MCF 10A (cell line): ENCODE measurements around the gene ANO1. TPM values are rescaled to one million over a fixed set of nuclear protein-coding genes. Genes with fewer than 3 reads are reported as not detected.

ENCODE experiments used
- BruUV-seq: library from RNA; stranded (reverse); fragments of 400-500 nt; replicated peaks from 2 replicates; lab custom pipeline; 2021; lab: Mats Ljungman, UMichigan
- CTCF ChIA-PET: fragments of 300-600 bp; sonication (Branson Sonifier 250); formaldehyde crosslinking; extraction: SDS; loops from one replicate; lab custom pipeline; 2021; ENCODE audit warnings: antibody characterized with exemption, inconsistent platforms; lab: Yijun Ruan, JAX
- POLR2A ChIA-PET: fragments of 300-600, 350-650 bp; sonication (Branson Sonifier 250); formaldehyde crosslinking; extraction: SDS; loops from one replicate; lab custom pipeline; 2020; ENCODE audit warnings: antibody characterized with exemption, inconsistent platforms; lab: Yijun Ruan, JAX
- DNase-seq: peaks from one replicate; pipeline ENCODE4 v3.0.0-alpha.2; 2018; ENCODE audit not compliant: unreplicated experiment
- H3K27ac Mint-ChIP-seq: one replicate; pipeline ENCODE4 v1.8.0; 2022; ENCODE audit warnings: mild to moderate bottlenecking, low read depth, mixed read lengths; ENCODE audit not compliant: unreplicated experiment
- H3K27me3 Mint-ChIP-seq: one replicate; pipeline ENCODE4 v1.8.0; 2022; ENCODE audit warnings: mixed read lengths; ENCODE audit not compliant: insufficient read depth, unreplicated experiment
- H3K36me3 Mint-ChIP-seq: one replicate; pipeline ENCODE4 v1.8.0; 2022; ENCODE audit warnings: mild to moderate bottlenecking, moderate library complexity, mixed read lengths; ENCODE audit not compliant: insufficient read depth, unreplicated experiment
- H3K4me1 Mint-ChIP-seq: one replicate; pipeline ENCODE4 v1.8.0; 2022; ENCODE audit warnings: mixed read lengths; ENCODE audit not compliant: insufficient read depth, unreplicated experiment
- H3K4me3 Mint-ChIP-seq: one replicate; pipeline ENCODE4 v1.8.0; 2022; ENCODE audit warnings: mild to moderate bottlenecking, moderate library complexity, mixed read lengths; ENCODE audit not compliant: unreplicated experiment
- H3K9me3 Mint-ChIP-seq: one replicate; pipeline ENCODE4 v1.8.0; 2022; ENCODE audit warnings: mixed read lengths; ENCODE audit not compliant: unreplicated experiment
- intact Hi-C: fragments of 100-400 bp; cut with micrococcal nuclease; formaldehyde crosslinking; loops from 2 replicates; pipeline ENCODE4 v1.14.1; 2022
- total RNA-seq: library from RNA; stranded (reverse); gene quantifications from 2 replicates; pipeline ENCODE4 v1.2.3, GENCODE V29; 2022
- TF ChIP-seq, protein P1 (sequence below): fragments of 200-600 bp; IDR thresholded peaks from one replicate; pipeline ENCODE4 v1.8.0; 2022; ENCODE audit warnings: antibody characterized with exemption, mild to moderate bottlenecking; ENCODE audit not compliant: unreplicated experiment

ANO1 gene
- total RNA-seq, 1 experiment from 2014 or later: not detected

- intact Hi-C loops: no loop called here
- ChIA-PET CTCF (interaction anchor here (0.7 to 1.2 kb wide), 2 partner anchors 229 to 271 kb away, joined by 4 read pairs; no protein-coding TSS in a partner anchor), POLR2A (no interaction called here)
- Mint-ChIP-seq H3K9me3 (no peaks in the 10 kb centered on the region), H3K4me3 (no peak overlapping the region), H3K27ac (no peak overlapping the region), H3K4me1 (no peaks in the 10 kb centered on the region), H3K36me3 (no peaks in the 10 kb centered on the region), H3K27me3 (no peaks in the 10 kb centered on the region)
- BruUV-seq: no TSS peak
- DNase-seq: no peak
- TF ChIP-seq, protein P1, sequence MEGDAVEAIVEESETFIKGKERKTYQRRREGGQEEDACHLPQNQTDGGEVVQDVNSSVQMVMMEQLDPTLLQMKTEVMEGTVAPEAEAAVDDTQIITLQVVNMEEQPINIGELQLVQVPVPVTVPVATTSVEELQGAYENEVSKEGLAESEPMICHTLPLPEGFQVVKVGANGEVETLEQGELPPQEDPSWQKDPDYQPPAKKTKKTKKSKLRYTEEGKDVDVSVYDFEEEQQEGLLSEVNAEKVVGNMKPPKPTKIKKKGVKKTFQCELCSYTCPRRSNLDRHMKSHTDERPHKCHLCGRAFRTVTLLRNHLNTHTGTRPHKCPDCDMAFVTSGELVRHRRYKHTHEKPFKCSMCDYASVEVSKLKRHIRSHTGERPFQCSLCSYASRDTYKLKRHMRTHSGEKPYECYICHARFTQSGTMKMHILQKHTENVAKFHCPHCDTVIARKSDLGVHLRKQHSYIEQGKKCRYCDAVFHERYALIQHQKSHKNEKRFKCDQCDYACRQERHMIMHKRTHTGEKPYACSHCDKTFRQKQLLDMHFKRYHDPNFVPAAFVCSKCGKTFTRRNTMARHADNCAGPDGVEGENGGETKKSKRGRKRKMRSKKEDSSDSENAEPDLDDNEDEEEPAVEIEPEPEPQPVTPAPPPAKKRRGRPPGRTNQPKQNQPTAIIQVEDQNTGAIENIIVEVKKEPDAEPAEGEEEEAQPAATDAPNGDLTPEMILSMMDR: no peak
Observed at GRCh38 chr11:70183032-70183431, 104.9 kb downstream of the ANO1 start.

GRCh38 chr11:70183483-70184176 is 105.5 kb downstream of the ANO1 start:
- no peak overlapping the region for H3K27ac Mint-ChIP-seq
- DNase-seq: no peak
- ChIA-PET POLR2A (no interaction called here), CTCF (interaction anchor here (0.7 to 1.3 kb wide), 3 partner anchors 230 to 271 kb away, joined by 4 to 7 read pairs (median 4); no protein-coding TSS in a partner anchor)
- no peaks in the 10 kb centered on the region for H3K36me3 Mint-ChIP-seq
- H3K4me3 Mint-ChIP-seq: no peak overlapping the region
- no peaks in the 10 kb centered on the region for H3K4me1 Mint-ChIP-seq
- BruUV-seq: no TSS peak
- H3K9me3 Mint-ChIP-seq: no peaks in the 10 kb centered on the region
- TF ChIP-seq, protein P1: no peak
- intact Hi-C loops: no loop called here
- no peaks in the 10 kb centered on the region for H3K27me3 Mint-ChIP-seq

DNA sequence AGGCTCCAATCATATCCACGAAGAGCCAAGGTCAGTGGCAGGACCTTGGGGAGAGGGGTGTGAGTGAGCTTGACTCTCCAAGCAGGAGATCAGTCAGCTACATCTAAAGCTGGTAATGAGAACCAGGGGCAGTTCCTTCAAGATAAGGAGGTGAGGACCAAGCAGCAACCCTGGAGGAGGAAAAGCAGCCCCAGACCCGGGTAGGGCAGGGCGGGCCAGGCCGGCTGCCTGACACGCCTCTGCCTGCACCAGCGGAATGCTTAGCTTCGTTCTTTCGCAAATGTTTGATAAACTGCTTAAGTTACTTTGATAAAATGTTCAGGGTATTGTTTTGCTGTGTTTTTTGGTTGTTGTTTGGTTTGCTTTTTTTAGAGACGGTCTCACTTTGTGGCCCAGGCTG is 106.3 kb downstream of the ANO1 start:
- no peaks in the 10 kb centered on the region for H3K36me3 Mint-ChIP-seq
- intact Hi-C loops: no loop called here
- no peaks in the 10 kb centered on the region for H3K4me1 Mint-ChIP-seq
- TF ChIP-seq, protein P1: no peak
- ChIA-PET CTCF (interaction anchor here (0.6 to 1.3 kb wide), 2 partner anchors 266 to 278 kb away, joined by 3 to 7 read pairs; no protein-coding TSS in a partner anchor), POLR2A (no interaction called here)
- no peak overlapping the region for H3K27ac Mint-ChIP-seq
- H3K4me3 Mint-ChIP-seq: no peak overlapping the region
- DNase-seq: no peak
- BruUV-seq: no TSS peak
- no peaks in the 10 kb centered on the region for H3K27me3 Mint-ChIP-seq
- no peaks in the 10 kb centered on the region for H3K9me3 Mint-ChIP-seq

DNA sequence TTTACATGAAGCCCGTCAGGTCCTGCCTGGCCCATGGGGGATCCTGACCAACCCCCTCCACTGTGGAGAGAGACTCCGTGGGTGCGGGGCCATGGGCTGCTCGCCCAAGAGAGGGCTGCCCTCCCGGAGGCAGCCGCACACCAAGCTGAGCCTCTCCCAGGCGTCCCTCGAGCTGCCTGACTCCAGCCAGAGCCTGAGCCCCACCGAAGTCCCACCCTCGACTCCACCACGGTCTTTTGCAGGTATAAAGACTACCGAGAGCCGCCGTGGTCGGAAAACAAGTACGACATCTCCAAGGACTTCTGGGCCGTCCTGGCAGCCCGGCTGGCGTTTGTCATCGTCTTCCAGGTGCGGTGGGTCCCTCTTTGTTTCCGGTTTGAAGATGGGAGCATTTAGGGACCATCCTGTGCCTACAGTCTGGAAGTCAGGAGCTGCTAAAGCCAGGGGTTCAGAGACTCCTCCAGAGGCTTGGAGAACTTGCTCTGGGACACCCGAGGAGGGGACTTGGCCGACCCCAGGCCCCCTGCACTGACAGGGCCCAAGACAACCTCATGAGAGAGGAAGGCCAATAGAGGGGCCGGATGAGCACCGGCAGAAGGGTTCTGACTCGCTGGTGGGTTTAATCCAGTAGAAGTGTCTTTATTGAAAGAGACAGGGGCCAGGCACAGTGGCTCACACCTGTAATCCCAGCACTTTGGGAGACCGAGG is 107.4 kb downstream of the ANO1 start:
- TF ChIP-seq, protein P1: no peak
- Mint-ChIP-seq H3K4me1 (no peaks in the 10 kb centered on the region), H3K9me3 (no peaks in the 10 kb centered on the region), H3K27me3 (no peaks in the 10 kb centered on the region), H3K4me3 (no peak overlapping the region), H3K27ac (no peak overlapping the region), H3K36me3 (no peaks in the 10 kb centered on the region)
- BruUV-seq: no TSS peak
- DNase-seq: no peak
- POLR2A ChIA-PET: no interaction called here
- CTCF ChIA-PET: interaction anchor here (0.5 to 1.2 kb wide), 5 partner anchors 8 to 696 kb away, joined by 3 to 5 read pairs (median 4); no protein-coding TSS in a partner anchor
- intact Hi-C loops: no loop called here
